ENCODE data around the gene LHX8. TPM values are rescaled to one million over a fixed set of nuclear protein-coding genes. Genes with fewer than 3 reads are reported as not detected.

The LHX8 gene
- 0.06 TPM in 1 of 2 replicates, not detected in the other for total RNA-seq (ENCODE audit: low replicate concordance)

GRCh38 chr1:75133750-75134646 is at the start of gene LHX8:
LHX8 (plus strand) TSS chr1:75134388; CDS start chr1:75136615, 2,227 bp downstream.
- Mint-ChIP-seq H3K4me1 (peaks cover 62% of the 10 kb centered on the region), H3K9me3 (no peaks in the 10 kb centered on the region), H3K4me3 (peak within 1 kb of the TSS; percentile 84), H3K27me3 (ENCODE audit: insufficient read depth, low read depth) (peaks cover 92% of the 10 kb centered on the region), H3K27ac (no peak within 1 kb of the TSS), H3K36me3 (no peaks in the 10 kb centered on the region)
- Histone ChIP-seq H3K9me3 (ENCODE audit: low read depth) (no peaks in the 10 kb centered on the region), H3F3A (ENCODE audit: low read depth) (peaks cover 39% of the 10 kb centered on the region), H3K4me1 (peaks cover 55% of the 10 kb centered on the region), H3K4me3 (peak within 1 kb of the TSS; percentile 54), H3K4me2 (peak within 1 kb of the TSS; percentile 81), H4K20me1 (ENCODE audit: low read depth) (peaks cover 64% of the 10 kb centered on the region), H3K36me3 (no peaks in the 10 kb centered on the region), H2AFZ (replicated peaks) (peak within 1 kb of the TSS; percentile 77), H3K9ac (no peak within 1 kb of the TSS), H3K27me3 (peaks cover 100% of the 10 kb centered on the region), H3K27ac (no peak within 1 kb of the TSS), H3K79me2 (ENCODE audit: low read depth) (no peaks in the 10 kb centered on the region)
- DNase-seq (ENCODE audit: low spot score) = peak; percentile 80
- TF ChIP-seq EZH2phosphoT487 (IDR thresholded peaks at IDR 0.05) (peak; percentile 56), EZH2 (IDR thresholded peaks at IDR 0.05) (no peak)
- TF ChIP-seq, protein P1, sequence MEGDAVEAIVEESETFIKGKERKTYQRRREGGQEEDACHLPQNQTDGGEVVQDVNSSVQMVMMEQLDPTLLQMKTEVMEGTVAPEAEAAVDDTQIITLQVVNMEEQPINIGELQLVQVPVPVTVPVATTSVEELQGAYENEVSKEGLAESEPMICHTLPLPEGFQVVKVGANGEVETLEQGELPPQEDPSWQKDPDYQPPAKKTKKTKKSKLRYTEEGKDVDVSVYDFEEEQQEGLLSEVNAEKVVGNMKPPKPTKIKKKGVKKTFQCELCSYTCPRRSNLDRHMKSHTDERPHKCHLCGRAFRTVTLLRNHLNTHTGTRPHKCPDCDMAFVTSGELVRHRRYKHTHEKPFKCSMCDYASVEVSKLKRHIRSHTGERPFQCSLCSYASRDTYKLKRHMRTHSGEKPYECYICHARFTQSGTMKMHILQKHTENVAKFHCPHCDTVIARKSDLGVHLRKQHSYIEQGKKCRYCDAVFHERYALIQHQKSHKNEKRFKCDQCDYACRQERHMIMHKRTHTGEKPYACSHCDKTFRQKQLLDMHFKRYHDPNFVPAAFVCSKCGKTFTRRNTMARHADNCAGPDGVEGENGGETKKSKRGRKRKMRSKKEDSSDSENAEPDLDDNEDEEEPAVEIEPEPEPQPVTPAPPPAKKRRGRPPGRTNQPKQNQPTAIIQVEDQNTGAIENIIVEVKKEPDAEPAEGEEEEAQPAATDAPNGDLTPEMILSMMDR (IDR thresholded peaks at IDR 0.05) = peak; percentile 15

DNA sequence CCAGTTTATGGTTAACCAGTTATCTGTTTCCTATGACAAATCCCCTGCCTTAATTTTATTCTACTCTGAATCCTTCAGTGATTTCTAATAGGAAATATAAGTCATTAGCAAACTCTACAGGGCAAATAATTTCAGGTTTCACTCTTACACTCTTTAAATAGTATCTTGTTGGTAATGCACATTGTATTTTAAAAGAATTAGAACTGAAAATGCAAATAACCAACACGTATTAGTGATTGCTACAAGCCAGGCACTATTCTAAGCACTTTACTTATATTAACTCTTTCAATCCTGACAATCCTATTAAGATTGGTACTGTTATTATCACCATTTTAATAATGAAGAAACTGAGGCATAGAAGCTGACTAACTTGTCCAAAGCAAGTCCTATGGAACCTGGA is 48.3 kb upstream of the LHX8 start:
- Histone ChIP-seq H4K20me1 (ENCODE audit: low read depth) (no peaks in the 10 kb centered on the region), H3K4me1 (peaks cover 13% of the 10 kb centered on the region), H3K4me2 (no peak overlapping the region), H3K36me3 (no peaks in the 10 kb centered on the region), H3F3A (ENCODE audit: low read depth) (peaks cover 5% of the 10 kb centered on the region), H3K27me3 (no peaks in the 10 kb centered on the region), H3K9ac (no peak overlapping the region), H3K79me2 (ENCODE audit: low read depth) (no peaks in the 10 kb centered on the region), H3K4me3 (no peak overlapping the region), H2AFZ (replicated peaks) (no peak overlapping the region), H3K9me3 (ENCODE audit: low read depth) (no peaks in the 10 kb centered on the region), H3K27ac (no peak overlapping the region)
- TF ChIP-seq, protein P1 (IDR thresholded peaks at IDR 0.05) = no peak
- TF ChIP-seq EZH2phosphoT487 (IDR thresholded peaks at IDR 0.05) (no peak), EZH2 (IDR thresholded peaks at IDR 0.05) (no peak)
- Mint-ChIP-seq H3K4me1 (no peaks in the 10 kb centered on the region), H3K27me3 (ENCODE audit: insufficient read depth, low read depth) (no peaks in the 10 kb centered on the region), H3K27ac (no peak overlapping the region), H3K4me3 (no peak overlapping the region), H3K9me3 (no peaks in the 10 kb centered on the region), H3K36me3 (no peaks in the 10 kb centered on the region)
- no peak for DNase-seq (ENCODE audit: low spot score)

DNA sequence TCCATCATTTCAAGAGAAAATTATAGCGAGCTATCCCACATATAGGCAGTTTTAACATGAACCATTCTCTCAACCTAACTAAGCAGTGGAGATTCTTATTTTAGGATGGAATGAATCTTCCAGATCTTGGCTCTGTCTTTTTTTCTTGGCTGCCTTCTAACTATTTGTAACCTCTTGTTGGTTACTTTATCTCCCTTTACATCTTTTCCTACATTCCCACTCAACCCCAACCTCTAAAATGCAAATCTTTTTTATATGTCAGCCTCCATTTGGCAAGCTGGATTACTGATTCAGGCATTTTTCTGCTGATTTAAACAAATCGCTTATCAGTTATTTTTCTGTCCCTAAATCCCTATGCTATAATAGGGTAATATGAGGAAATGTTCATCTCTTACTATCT is 46.9 kb upstream of the LHX8 start:
- H3K4me3 ChIP-seq = no peak overlapping the region
- H3K4me1 Mint-ChIP-seq = no peaks in the 10 kb centered on the region
- no peak overlapping the region for H3K9ac ChIP-seq
- no peaks in the 10 kb centered on the region for H3K27me3 Mint-ChIP-seq (ENCODE audit: insufficient read depth, low read depth)
- H3F3A ChIP-seq (ENCODE audit: low read depth) = peaks cover 5% of the 10 kb centered on the region
- no peak overlapping the region for H3K4me2 ChIP-seq
- no peak overlapping the region for H3K4me3 Mint-ChIP-seq
- no peak overlapping the region for H2AFZ ChIP-seq (replicated peaks)
- H3K9me3 Mint-ChIP-seq = no peaks in the 10 kb centered on the region
- no peak overlapping the region for H3K27ac Mint-ChIP-seq
- no peaks in the 10 kb centered on the region for H3K36me3 ChIP-seq
- H3K36me3 Mint-ChIP-seq = no peaks in the 10 kb centered on the region
- no peaks in the 10 kb centered on the region for H3K9me3 ChIP-seq (ENCODE audit: low read depth)
- no peak overlapping the region for H3K27ac ChIP-seq
- no peaks in the 10 kb centered on the region for H3K79me2 ChIP-seq (ENCODE audit: low read depth)
- no peaks in the 10 kb centered on the region for H4K20me1 ChIP-seq (ENCODE audit: low read depth)
- no peaks in the 10 kb centered on the region for H3K27me3 ChIP-seq
- DNase-seq (ENCODE audit: low spot score) = no peak
- peaks cover 11% of the 10 kb centered on the region for H3K4me1 ChIP-seq
- TF ChIP-seq EZH2 (IDR thresholded peaks at IDR 0.05) (no peak), EZH2phosphoT487 (IDR thresholded peaks at IDR 0.05) (no peak)
- TF ChIP-seq, protein P1 (IDR thresholded peaks at IDR 0.05) = no peak
